Thyroid gland (tissue), 4 donors: ENCODE measurements around the gene BATF.

Experiments
- POLR2A ChIP-seq, 2 donors: fragments of 450-650 bp; IDR thresholded peaks; one replicate each; pipeline ENCODE4 v1.6.1; 2017; ENCODE audit warnings: antibody characterized with exemption in 2 of 2, mild to moderate bottlenecking in 2 of 2, moderate library complexity in 1 of 2
- TF ChIP-seq, protein P1 (sequence below), 6 experiments: fragments of 200-600 bp in 3 of 6; fragments of 450-650 bp in 3 of 6; sonication (generic) in 3 of 6; IDR thresholded peaks; one replicate each; pipeline ENCODE4 v1.5.1; 2016 to 2019; ENCODE audit warnings: antibody characterized with exemption in 6 of 6, mild to moderate bottlenecking in 2 of 6, inconsistent platforms in 1 of 6, moderate library complexity in 1 of 6

- TF ChIP-seq, protein P1, sequence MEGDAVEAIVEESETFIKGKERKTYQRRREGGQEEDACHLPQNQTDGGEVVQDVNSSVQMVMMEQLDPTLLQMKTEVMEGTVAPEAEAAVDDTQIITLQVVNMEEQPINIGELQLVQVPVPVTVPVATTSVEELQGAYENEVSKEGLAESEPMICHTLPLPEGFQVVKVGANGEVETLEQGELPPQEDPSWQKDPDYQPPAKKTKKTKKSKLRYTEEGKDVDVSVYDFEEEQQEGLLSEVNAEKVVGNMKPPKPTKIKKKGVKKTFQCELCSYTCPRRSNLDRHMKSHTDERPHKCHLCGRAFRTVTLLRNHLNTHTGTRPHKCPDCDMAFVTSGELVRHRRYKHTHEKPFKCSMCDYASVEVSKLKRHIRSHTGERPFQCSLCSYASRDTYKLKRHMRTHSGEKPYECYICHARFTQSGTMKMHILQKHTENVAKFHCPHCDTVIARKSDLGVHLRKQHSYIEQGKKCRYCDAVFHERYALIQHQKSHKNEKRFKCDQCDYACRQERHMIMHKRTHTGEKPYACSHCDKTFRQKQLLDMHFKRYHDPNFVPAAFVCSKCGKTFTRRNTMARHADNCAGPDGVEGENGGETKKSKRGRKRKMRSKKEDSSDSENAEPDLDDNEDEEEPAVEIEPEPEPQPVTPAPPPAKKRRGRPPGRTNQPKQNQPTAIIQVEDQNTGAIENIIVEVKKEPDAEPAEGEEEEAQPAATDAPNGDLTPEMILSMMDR (IDR thresholded peaks at IDR 0.05) = no peak
- no peak for TF ChIP-seq POLR2A (IDR thresholded peaks at IDR 0.05)
These were observed 25.5 kb upstream of the BATF start for GRCh38 chr14:75496755-75497154.
